Kasumi-1 (cell line): ENCODE data around the gene DDX24.
A peak's percentile ranks its signal among the peaks of the same experiment; 100 is the strongest.

Source experiments
- DNase-seq, 2 experiments: peaks; one replicate each; lab custom pipeline; 2025; lab: John Stamatoyannopoulos, UW

Gene DDX24

GRCh38 chr14:94005324-94006073, 75.5 kb downstream of the DDX24 start:
- DNase-seq, result peak; percentile 40

DNA sequence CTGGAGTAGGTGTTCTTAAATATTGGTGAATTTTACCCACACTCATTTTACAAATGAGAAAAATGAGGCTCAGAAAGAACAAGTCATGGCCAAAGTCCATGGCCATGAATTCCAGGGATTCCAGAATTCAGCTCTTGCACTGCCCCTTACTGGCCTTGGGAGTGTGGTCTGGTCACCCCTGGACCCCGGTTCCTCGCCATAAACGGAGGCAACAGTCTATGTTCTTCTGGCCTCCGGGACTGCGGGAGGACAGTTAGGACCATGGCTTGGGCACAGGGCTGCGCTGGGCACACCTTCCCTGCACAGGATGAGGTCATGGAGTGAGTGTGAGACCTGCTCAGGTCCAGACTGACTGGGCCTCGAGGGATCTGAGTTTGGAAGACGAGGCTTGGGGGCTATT, 77.0 kb downstream of the DDX24 start:
- DNase-seq, result no peak

- DNase-seq, result no peak
These were observed 77.6 kb downstream of the DDX24 start for GRCh38 chr14:94003397-94003796.

- peak; percentile 59 to 65 for DNase-seq
These were observed 79.3 kb downstream of the DDX24 start for GRCh38 chr14:94001501-94002396.

DNA sequence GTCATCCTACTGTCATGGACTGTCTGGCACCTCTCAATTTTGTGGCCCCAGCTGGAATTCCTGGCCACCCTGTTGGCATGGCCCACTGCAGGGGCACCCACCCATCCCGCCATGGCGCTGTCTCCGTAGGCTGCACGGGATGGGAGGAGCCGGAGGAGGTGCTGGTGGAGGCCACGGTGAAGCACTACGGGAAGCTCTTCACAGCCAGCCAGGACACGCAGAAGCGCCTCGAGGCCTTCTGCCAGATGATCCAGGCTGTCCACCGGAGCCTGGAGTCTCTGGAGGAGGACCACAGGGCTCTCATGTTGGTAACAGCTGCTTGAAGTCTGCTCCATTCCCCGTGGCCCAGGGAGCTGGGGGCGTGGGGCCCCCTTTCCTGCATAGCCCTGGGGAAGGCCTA, 80.0 kb downstream of the DDX24 start:
- DNase-seq, result no peak

DNA sequence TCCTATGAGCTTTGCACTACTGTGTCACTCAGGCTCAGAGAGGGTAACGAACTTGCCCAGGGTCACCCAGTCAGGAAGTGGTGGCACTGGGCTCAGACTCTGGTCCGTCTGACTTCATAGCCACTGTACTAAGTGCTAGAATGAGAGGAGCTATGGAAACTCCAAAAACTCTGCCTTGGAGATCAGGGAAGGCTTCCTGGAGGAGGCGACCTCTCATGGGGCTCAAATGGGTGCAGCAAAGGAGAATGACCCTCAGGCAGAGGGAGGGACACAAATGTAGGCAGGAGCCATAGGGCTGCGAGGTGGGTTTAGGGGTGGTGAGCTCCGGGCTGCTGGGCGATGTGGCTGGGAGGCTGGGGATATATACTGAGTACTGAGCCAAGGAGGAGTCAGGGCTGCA, 80.7 kb downstream of the DDX24 start:
- DNase-seq, result no peak

- no peak for DNase-seq
These were observed 81.4 kb downstream of the DDX24 start for GRCh38 chr14:93999573-93999972.

DNA sequence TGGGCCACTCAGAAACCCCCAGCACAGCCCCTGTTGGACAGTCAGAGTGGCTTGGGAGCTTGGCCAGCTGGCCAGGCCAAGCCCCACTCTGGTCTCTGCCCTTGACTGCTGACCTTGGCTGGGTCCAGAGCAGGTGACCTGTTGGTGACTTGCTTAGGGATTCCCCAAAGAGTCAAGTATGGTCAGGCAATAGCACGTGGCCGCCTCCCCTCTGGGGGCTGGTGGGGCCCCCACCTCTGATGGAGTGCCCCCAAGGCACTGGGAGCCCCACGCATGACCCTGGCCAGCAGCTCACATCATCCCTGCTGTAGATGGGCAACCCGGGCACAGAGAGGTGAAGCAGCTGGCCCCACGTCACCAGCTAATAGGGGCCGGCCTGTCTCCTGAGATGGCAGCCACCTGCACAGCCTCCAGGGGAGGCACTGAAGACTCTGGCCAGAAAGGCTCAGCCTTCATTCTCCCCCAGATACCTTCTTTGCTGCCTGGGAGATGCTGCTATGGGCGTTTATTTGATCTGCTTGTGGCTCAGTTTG, 82.1 kb downstream of the DDX24 start:
- no peak for DNase-seq
